ENCODE measurements around the gene LAYN.

The LAYN gene

GRCh38 chr11:111515591-111515990, 24.9 kb upstream of the LAYN start:
- H3K27me3 ChIP-seq (ENCODE audit: control insufficient read depth, insufficient read depth, low read length), result peaks cover 11% of the 10 kb centered on the region; the same call in 1 of the 2 replicates
- no CpG with 5 or more reads among the region's 2 CpGs for WGBS (ENCODE audit: insufficient coverage, insufficient read length)
- H3K27ac ChIP-seq (ENCODE audit: low read length), result no peak overlapping the region
- H3K36me3 ChIP-seq (ENCODE audit: control insufficient read depth, insufficient read depth, low read length), result no peaks in the 10 kb centered on the region
- no peak overlapping the region for H3K4me3 ChIP-seq (ENCODE audit: low read length)
- DNase-seq (ENCODE audit: low read depth, low spot score), result no peak
- H3K4me1 ChIP-seq (ENCODE audit: control insufficient read depth, insufficient read depth, low read length), result peaks cover 2% of the 10 kb centered on the region; the same call in 1 of the 2 replicates
- no peaks in the 10 kb centered on the region for H3K9me3 ChIP-seq (ENCODE audit: control insufficient read depth, insufficient read depth, low read length)

GRCh38 chr11:111518668-111519067, 21.9 kb upstream of the LAYN start:
- no peaks in the 10 kb centered on the region for H3K9me3 ChIP-seq (ENCODE audit: control insufficient read depth, insufficient read depth, low read length)
- WGBS (ENCODE audit: insufficient coverage, insufficient read length), result no CpG with 5 or more reads among the region's 1 CpG
- H3K36me3 ChIP-seq (ENCODE audit: control insufficient read depth, insufficient read depth, low read length), result no peaks in the 10 kb centered on the region
- H3K27me3 ChIP-seq (ENCODE audit: control insufficient read depth, insufficient read depth, low read length), result peaks cover 4% of the 10 kb centered on the region; the same call in 1 of the 2 replicates
- H3K27ac ChIP-seq (ENCODE audit: low read length), result no peak overlapping the region
- no peak for DNase-seq (ENCODE audit: low read depth, low spot score)
- no peaks in the 10 kb centered on the region for H3K4me1 ChIP-seq (ENCODE audit: control insufficient read depth, insufficient read depth, low read length)
- no peak overlapping the region for H3K4me3 ChIP-seq (ENCODE audit: low read length)

- Histone ChIP-seq H3K36me3 (ENCODE audit: control insufficient read depth, insufficient read depth, low read length) (no peaks in the 10 kb centered on the region), H3K9me3 (ENCODE audit: control insufficient read depth, insufficient read depth, low read length) (no peaks in the 10 kb centered on the region), H3K27me3 (ENCODE audit: control insufficient read depth, insufficient read depth, low read length) (no peaks in the 10 kb centered on the region), H3K27ac (ENCODE audit: low read length) (no peak overlapping the region), H3K4me3 (ENCODE audit: low read length) (no peak overlapping the region), H3K4me1 (ENCODE audit: control insufficient read depth, insufficient read depth, low read length) (no peaks in the 10 kb centered on the region)
- WGBS (ENCODE audit: insufficient coverage, insufficient read length), result no CpG with 5 or more reads among the region's 2 CpGs
- no peak for DNase-seq (ENCODE audit: low read depth, low spot score)
These were observed 20.0 kb upstream of the LAYN start for GRCh38 chr11:111520560-111520959.

- Histone ChIP-seq H3K36me3 (ENCODE audit: control insufficient read depth, insufficient read depth, low read length) (no peaks in the 10 kb centered on the region), H3K27ac (ENCODE audit: low read length) (no peak overlapping the region), H3K27me3 (ENCODE audit: control insufficient read depth, insufficient read depth, low read length) (no peaks in the 10 kb centered on the region), H3K4me3 (ENCODE audit: low read length) (no peak overlapping the region), H3K4me1 (ENCODE audit: control insufficient read depth, insufficient read depth, low read length) (no peaks in the 10 kb centered on the region), H3K9me3 (ENCODE audit: control insufficient read depth, insufficient read depth, low read length) (no peaks in the 10 kb centered on the region)
- no CpG with 5 or more reads among the region's 2 CpGs for WGBS (ENCODE audit: insufficient coverage, insufficient read length)
- no peak for DNase-seq (ENCODE audit: low read depth, low spot score)
These were observed 19.4 kb upstream of the LAYN start for GRCh38 chr11:111521135-111521534.

GRCh38 chr11:111522426-111522825, 18.1 kb upstream of the LAYN start:
- Histone ChIP-seq H3K4me3 (ENCODE audit: low read length) (no peak overlapping the region), H3K36me3 (ENCODE audit: control insufficient read depth, insufficient read depth, low read length) (no peaks in the 10 kb centered on the region), H3K9me3 (ENCODE audit: control insufficient read depth, insufficient read depth, low read length) (no peaks in the 10 kb centered on the region), H3K27ac (ENCODE audit: low read length) (no peak overlapping the region), H3K27me3 (ENCODE audit: control insufficient read depth, insufficient read depth, low read length) (no peaks in the 10 kb centered on the region), H3K4me1 (ENCODE audit: control insufficient read depth, insufficient read depth, low read length) (no peaks in the 10 kb centered on the region)
- no CpG with 5 or more reads among the region's 5 CpGs for WGBS (ENCODE audit: insufficient coverage, insufficient read length)
- no peak for DNase-seq (ENCODE audit: low read depth, low spot score)

- H3K27ac ChIP-seq (ENCODE audit: low read length), result no peak overlapping the region
- no peak overlapping the region for H3K4me3 ChIP-seq (ENCODE audit: low read length)
- WGBS (ENCODE audit: insufficient coverage, insufficient read length), result no CpG with 5 or more reads among the region's 2 CpGs
- no peak for DNase-seq (ENCODE audit: low read depth, low spot score)
- H3K27me3 ChIP-seq (ENCODE audit: control insufficient read depth, insufficient read depth, low read length), result no peaks in the 10 kb centered on the region
- H3K9me3 ChIP-seq (ENCODE audit: control insufficient read depth, insufficient read depth, low read length), result no peaks in the 10 kb centered on the region
- no peaks in the 10 kb centered on the region for H3K36me3 ChIP-seq (ENCODE audit: control insufficient read depth, insufficient read depth, low read length)
- no peaks in the 10 kb centered on the region for H3K4me1 ChIP-seq (ENCODE audit: control insufficient read depth, insufficient read depth, low read length)
These were observed 17.2 kb upstream of the LAYN start for GRCh38 chr11:111523343-111523742.

GRCh38 chr11:111524056-111524455, 16.5 kb upstream of the LAYN start:
- DNase-seq (ENCODE audit: low read depth, low spot score), result no peak
- Histone ChIP-seq H3K36me3 (ENCODE audit: control insufficient read depth, insufficient read depth, low read length) (no peaks in the 10 kb centered on the region), H3K4me1 (ENCODE audit: control insufficient read depth, insufficient read depth, low read length) (no peaks in the 10 kb centered on the region), H3K4me3 (ENCODE audit: low read length) (no peak overlapping the region), H3K9me3 (ENCODE audit: control insufficient read depth, insufficient read depth, low read length) (no peaks in the 10 kb centered on the region), H3K27me3 (ENCODE audit: control insufficient read depth, insufficient read depth, low read length) (no peaks in the 10 kb centered on the region), H3K27ac (ENCODE audit: low read length) (no peak overlapping the region)
- no CpG with 5 or more reads among the region's 1 CpG for WGBS (ENCODE audit: insufficient coverage, insufficient read length)

GRCh38 chr11:111525456-111525855, 15.1 kb upstream of the LAYN start:
- no peak overlapping the region for H3K4me3 ChIP-seq (ENCODE audit: low read length)
- no peaks in the 10 kb centered on the region for H3K4me1 ChIP-seq (ENCODE audit: control insufficient read depth, insufficient read depth, low read length)
- no peak for DNase-seq (ENCODE audit: low read depth, low spot score)
- no peaks in the 10 kb centered on the region for H3K27me3 ChIP-seq (ENCODE audit: control insufficient read depth, insufficient read depth, low read length)
- H3K27ac ChIP-seq (ENCODE audit: low read length), result no peak overlapping the region
- no peaks in the 10 kb centered on the region for H3K36me3 ChIP-seq (ENCODE audit: control insufficient read depth, insufficient read depth, low read length)
- no peaks in the 10 kb centered on the region for H3K9me3 ChIP-seq (ENCODE audit: control insufficient read depth, insufficient read depth, low read length)
- WGBS (ENCODE audit: insufficient coverage, insufficient read length), result no CpG with 5 or more reads among the region's 1 CpG

GRCh38 chr11:111526501-111526900, 14.0 kb upstream of the LAYN start:
- Histone ChIP-seq H3K4me1 (ENCODE audit: control insufficient read depth, insufficient read depth, low read length) (no peaks in the 10 kb centered on the region), H3K27ac (ENCODE audit: low read length) (no peak overlapping the region), H3K36me3 (ENCODE audit: control insufficient read depth, insufficient read depth, low read length) (no peaks in the 10 kb centered on the region), H3K27me3 (ENCODE audit: control insufficient read depth, insufficient read depth, low read length) (no peaks in the 10 kb centered on the region), H3K9me3 (ENCODE audit: control insufficient read depth, insufficient read depth, low read length) (no peaks in the 10 kb centered on the region), H3K4me3 (ENCODE audit: low read length) (no peak overlapping the region)
- no CpG with 5 or more reads among the region's 1 CpG for WGBS (ENCODE audit: insufficient coverage, insufficient read length)
- no peak for DNase-seq (ENCODE audit: low read depth, low spot score)

GRCh38 chr11:111527279-111527678, 13.2 kb upstream of the LAYN start:
- WGBS (ENCODE audit: insufficient coverage, insufficient read length), result no CpG with 5 or more reads among the region's 1 CpG
- H3K9me3 ChIP-seq (ENCODE audit: control insufficient read depth, insufficient read depth, low read length), result no peaks in the 10 kb centered on the region
- H3K4me3 ChIP-seq (ENCODE audit: low read length), result no peak overlapping the region
- H3K27ac ChIP-seq (ENCODE audit: low read length), result no peak overlapping the region
- H3K4me1 ChIP-seq (ENCODE audit: control insufficient read depth, insufficient read depth, low read length), result no peaks in the 10 kb centered on the region
- no peak for DNase-seq (ENCODE audit: low read depth, low spot score)
- no peaks in the 10 kb centered on the region for H3K27me3 ChIP-seq (ENCODE audit: control insufficient read depth, insufficient read depth, low read length)
- no peaks in the 10 kb centered on the region for H3K36me3 ChIP-seq (ENCODE audit: control insufficient read depth, insufficient read depth, low read length)

GRCh38 chr11:111528557-111528956, 12.0 kb upstream of the LAYN start:
- DNase-seq (ENCODE audit: low read depth, low spot score), result no peak
- Histone ChIP-seq H3K36me3 (ENCODE audit: control insufficient read depth, insufficient read depth, low read length) (no peaks in the 10 kb centered on the region), H3K4me1 (ENCODE audit: control insufficient read depth, insufficient read depth, low read length) (no peaks in the 10 kb centered on the region)

More at GRCh38 chr11:111528557-111528956, 12.0 kb upstream of the LAYN start:
- no CpG with 5 or more reads among the region's 1 CpG for WGBS (ENCODE audit: insufficient coverage, insufficient read length)
- H3K9me3 ChIP-seq (ENCODE audit: control insufficient read depth, insufficient read depth, low read length), result no peaks in the 10 kb centered on the region
- H3K4me3 ChIP-seq (ENCODE audit: low read length), result no peak overlapping the region
- no peaks in the 10 kb centered on the region for H3K27me3 ChIP-seq (ENCODE audit: control insufficient read depth, insufficient read depth, low read length)
- H3K27ac ChIP-seq (ENCODE audit: low read length), result no peak overlapping the region

Data from iPS DF 6.9 (cell line).